GM21619 (cell line): ENCODE measurements around the gene FOXD4.
"Not testable (repeated sequence)": the region's sequence is repeated elsewhere in the genome, so short reads cannot be mapped to it uniquely, and the experiment has no call there.

Experiments used
- ATAC-seq: cut with Tn5 transposase; IDR thresholded peaks from one replicate; pipeline ENCODE4 v1.9.1; 2021; ENCODE audit not compliant: unreplicated experiment

FOXD4 gene

DNA sequence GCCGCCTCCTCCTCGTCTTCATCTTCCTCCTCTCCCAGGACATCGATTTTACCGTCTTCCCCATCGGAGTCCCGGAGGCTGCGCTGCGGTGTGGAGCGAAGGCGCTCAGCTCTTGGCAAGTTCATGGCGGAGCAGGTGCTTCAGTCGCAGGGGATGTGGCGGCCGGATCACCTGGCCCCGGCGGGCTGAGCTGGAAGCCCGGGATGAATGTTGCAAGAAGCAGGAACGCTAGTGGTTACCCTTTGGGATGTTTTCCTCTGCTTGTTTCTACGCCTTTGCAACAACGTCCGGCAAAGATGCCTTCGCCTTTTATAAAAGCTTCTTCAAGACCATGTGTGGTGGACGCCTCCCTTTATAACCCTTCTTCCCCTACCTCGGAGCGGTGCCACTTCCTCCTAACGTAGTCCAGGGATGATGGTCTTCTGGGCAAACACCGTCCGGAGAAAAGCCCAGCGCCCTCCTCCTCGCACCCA, at the start of gene FOXD4:
FOXD4 (minus strand) TSS at position 423 of the 473 bp plus-strand sequence; CDS start at position 125, 298 bp downstream.
- not testable (repeated sequence) for ATAC-seq

DNA sequence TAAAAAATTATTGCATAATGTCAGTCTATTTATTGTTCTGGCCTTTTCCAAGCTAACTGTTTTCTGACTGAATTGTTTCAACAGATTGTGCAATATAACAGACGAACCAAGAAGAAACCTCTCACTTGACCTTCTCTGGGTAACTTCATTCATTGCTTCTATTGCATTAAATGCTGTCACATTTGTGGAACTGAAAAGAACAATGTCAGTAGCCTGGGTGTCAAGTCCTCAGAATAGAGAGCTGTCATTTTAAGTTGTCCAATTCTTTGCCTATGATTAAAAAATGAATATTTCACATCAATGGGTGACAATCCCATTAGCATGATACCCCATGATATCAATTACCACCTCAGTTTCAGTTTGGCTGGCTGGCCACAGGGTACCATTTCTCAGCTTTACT, 41.7 kb upstream of the FOXD4 start:
- ATAC-seq: not testable (repeated sequence)

DNA sequence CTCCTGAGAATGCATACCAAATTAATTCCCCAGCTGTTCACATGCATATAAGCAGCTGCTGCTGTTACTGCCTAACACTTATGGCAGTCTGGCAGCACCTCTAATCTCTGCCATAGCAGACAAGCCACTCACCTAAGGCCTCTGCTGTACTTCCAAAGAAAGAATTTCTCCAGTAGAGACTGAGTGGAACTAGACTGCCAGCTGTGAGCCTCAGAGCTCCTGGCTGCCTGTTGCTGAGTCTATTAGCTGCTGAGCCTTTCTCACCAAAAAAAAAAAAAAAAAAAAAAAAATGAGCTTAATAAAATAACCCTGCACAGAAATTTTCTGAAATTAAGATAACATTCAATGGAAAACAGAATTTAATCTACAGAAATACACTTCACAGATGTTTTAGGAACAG, 33.0 kb upstream of the FOXD4 start:
- not testable (repeated sequence) for ATAC-seq

DNA sequence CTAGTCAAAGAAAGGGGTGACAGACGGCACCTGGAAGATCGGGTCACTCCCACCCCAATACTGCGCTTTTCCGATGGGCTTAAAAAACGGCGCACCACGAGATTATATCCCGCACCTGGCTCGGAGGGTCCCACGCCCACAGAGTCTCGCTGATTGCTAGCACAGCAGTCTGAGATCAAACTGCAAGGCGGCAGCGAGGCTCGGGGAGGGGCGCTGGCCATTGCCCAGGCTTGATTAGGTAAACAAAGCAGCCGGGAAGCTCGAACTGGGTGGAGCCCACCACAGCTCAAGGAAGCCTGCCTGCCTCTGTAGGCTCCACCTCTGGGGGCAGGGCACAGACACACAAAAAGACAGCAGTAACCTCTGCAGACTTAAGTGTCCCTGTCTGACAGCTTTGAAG, 21.7 kb upstream of the FOXD4 start:
- not testable (repeated sequence) for ATAC-seq

DNA sequence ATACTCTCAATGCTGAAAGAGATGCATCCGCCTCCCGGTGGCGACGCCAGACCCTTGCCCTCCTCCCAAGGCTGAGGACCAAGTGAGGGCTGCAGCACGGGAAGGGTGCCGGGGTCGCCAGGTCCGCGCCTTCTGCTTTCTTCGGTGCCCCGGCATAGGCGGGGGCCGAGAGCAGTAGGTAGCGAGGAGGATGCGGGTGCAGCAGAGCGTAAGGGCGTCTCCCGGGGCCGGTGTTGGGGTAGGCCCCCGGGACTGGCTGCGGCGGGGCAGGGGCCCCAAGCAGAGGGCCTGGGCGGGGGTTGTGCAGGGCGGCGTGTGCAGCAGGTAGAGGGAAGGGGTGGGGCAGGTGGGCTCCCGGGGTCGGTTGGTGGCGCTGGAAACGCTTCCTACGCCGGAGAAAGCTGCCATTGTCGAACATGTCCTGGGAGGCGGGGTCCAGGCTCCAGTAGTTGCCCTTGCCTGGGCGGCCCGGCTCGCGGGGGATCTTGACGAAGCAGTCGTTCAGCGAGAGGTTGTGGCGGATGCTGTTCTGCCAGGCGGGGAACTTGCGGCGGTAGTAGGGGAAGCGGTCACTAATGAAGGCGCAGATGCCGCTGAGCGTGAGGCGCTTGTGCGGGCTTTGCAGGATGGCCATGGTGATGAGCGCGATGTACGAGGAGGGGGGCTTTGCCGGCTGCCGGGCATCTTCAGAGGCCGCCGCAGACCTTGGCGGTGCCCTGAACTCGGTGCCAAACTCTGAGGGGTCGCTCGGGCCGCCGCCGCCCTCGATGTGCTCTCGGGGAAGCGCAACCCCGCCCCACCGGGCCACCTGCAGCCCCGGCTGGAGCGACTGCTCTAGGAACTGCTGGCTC, 848 bp downstream of the FOXD4 start:
- ATAC-seq: not testable (repeated sequence)

DNA sequence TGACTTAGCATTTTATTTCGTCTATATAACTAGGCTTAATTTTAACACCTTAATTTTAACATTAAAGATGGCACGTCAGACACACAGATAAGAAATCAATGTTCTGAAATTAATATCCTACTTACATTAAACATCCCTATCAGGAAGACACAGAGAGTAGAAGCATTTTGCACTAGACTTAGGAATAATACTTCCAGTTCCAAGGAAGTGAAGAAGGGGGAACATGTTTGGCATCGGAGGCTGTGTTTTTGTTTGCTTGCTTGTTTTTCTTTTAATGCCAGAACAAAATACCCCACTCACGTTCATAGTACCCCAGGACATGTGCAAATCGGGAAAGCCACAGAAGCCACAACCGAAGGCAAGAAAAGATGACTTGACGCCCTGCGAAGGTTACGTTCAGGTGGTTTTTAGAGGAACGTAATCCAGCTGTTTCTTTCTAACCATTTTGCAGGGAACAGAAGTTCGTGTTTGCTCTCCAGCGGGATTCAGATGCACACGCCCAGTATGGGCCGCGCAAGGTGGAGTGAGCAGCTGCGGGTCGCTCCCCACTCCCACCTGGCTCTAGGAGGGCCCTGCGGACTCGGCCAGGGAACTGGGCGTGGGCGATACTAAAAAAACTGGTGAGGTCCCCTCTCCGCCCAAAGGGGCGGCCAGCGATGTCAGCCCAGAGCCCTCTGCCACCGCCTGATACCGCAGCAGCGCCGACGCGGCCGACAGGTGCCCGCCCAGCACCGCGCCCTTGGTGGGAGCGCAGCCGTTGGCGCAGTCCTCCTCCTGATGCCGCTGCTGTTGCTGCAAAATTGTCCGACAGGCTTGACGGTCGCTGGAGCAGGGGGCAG, 1.8 kb downstream of the FOXD4 start:
- ATAC-seq: not testable (repeated sequence)

DNA sequence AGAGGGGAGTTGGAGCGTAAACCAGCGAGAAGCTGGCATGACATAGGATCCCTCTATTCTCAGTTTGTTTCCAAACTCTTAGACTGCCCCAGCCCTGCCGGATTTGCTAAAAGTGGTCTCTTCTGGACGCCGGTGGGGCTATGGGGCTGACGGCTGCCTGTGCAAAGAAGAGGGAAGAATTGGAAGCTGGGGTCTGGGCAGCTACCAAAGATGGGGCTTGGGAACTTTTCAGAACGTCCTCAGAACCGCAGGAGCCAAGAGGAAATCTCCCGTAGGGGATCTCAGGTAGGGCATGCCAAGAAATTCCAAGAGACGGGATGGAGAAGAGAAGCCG, 3.1 kb downstream of the FOXD4 start:
- ATAC-seq: not testable (repeated sequence)

DNA sequence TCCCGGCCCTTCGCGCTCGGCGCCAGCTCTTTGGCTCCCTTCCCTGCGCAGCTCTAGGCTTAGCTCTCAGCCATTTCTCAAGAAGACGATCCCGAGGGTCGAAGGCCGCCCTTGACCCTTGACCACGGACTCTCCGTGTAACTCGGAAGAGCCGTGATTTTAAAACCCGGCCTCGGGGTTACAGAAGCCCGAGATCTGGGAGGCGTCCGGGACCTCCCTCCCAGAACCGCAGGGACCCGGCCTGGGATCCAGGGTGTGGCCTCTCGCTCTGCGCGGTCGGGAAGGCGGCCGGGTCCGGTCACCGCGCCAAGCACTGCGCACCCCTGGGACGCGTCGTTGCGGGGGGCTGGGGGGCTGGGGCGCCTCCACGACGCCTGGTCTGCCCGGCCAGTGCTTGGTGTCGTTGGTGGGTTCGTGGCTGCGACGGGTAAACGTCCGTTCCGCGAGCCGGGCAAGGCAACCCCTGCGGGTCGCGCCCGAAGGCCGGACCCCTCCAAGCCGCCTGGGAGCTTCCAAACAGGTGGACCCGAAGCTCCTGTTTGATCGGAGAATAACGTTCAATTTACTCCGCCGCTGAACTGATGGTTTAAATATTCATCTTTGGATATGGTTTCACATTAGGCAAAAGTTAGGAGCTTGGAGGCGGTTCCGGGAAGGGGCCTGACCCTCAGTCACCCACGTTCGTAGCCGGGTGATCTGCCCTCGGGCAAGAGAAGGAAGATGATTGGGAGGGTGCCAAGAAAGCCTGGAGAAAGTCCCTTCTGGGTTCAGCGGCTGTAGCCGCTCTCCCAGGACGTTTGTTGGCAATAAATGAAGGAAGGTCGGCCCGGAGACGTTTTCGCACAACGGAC, 3.7 kb downstream of the FOXD4 start:
- ATAC-seq: not testable (repeated sequence)

DNA sequence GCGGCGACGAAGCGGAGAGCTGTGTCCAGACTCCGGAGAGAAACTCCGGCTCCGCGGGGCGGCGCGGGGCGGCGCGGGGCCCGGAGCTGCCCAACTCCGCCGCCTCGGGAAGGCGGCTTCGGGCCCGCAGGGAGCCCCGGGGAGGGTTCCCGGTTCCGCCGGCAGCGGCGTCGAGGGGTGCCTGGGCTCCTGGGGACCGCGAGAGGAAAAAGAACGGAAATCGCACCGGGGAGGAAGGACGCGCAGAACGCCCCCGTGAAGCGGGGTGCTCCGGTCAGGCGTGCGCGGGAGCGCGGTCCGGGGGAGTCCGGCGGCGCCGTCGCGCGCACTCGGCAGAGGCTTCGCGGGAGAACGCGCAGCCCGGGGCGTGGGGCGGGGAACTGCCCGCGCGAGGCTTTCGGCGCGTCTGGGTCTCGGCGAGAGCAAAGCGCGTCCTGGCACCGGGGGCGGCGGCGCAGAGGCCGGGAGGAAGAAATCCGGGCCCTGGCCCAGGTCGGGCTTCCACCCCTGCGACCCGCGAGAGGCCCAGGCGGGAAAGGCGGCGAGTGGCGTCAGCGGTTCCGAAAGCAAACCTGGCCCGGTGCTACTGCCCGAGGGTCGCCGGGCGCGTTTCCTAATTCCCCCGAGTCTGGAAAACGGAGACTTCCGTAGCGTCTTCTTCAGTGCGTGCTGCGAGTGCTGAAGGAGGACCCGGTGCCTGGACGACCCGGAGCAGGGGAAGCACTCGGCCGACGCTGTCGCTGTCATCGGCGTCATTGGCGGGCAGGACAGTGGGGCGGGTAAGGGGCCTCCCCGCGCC, 4.5 kb downstream of the FOXD4 start:
- ATAC-seq: peak; percentile 76

DNA sequence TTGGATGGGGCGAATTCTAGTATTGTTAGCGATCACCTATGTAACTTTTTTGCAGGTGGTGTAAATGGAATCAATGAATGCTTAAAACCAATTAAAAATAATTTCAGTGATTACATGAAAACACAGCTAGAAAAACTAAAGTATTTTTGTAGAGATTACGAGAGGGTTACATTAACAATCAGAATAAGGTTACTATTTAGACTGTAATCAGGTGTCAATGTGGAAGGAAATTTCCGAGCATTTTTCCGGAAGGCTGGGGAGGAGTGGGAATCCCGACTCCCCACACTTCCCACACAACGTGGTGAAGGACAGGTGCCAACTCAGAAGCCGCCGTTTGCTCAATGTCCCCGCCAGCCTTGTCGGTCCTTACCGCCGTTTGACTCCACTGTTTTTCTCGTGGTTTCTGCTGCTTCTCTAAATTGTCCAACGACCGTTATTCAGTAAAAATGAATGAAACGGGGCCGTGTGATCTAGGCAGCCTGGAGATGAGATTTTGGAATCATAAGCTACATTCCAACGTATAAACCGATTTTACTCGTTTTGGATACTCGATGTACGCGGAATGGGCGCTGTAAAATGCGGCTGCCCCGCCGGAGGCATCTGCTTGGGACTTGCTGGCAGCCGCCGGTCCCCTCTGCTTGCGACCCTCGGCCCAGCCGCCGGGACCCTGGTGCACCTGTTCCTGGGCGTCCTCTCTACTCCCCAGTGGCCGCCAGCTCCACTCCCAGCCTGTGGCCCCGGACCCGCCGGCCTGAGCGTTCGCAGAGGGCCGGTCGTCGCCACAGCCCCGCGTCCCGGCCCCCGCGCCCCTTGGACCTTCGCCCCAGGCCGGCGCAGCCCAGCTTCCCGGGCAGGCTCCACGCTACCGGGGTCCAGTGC, 5.4 kb downstream of the FOXD4 start:
- ATAC-seq: not testable (repeated sequence)

DNA sequence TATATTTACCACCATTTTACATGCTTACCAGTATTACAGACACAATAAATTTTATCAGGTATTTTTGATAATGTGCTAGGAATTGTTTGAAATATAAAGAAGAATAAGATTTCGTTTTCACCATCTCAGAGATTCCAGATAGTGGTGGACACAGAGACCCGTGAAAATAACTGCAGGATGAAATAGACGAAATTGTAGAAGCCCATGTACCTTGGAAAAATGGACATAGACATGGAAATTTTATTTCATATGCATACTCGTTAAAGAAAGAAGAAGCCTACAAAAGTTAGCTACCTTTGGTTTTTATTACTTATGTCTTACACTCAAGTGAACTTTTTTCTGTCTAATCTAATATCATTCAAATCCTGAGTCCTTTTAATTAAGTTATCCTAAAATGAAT, 7.5 kb downstream of the FOXD4 start:
- not testable (repeated sequence) for ATAC-seq

DNA sequence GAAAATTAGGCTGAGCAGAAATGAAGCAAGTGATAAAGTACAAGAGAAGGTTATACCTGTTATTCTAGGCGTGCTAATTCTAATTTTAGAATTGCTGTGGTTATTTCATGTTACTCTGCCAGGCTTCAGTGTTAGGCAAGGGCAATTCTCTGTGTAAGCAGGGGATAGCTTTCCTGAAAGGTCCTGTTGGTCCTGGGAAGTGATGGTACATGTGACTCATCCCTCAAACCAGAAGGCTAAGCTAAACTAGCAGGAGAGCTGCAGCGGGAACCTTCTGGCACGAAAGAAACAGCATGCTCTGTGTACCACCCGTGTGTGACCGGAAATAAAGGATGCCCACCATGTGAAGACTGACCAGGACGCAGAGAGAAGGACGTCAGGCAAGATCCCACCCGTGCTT, 8.7 kb downstream of the FOXD4 start:
- ATAC-seq: not testable (repeated sequence)

DNA sequence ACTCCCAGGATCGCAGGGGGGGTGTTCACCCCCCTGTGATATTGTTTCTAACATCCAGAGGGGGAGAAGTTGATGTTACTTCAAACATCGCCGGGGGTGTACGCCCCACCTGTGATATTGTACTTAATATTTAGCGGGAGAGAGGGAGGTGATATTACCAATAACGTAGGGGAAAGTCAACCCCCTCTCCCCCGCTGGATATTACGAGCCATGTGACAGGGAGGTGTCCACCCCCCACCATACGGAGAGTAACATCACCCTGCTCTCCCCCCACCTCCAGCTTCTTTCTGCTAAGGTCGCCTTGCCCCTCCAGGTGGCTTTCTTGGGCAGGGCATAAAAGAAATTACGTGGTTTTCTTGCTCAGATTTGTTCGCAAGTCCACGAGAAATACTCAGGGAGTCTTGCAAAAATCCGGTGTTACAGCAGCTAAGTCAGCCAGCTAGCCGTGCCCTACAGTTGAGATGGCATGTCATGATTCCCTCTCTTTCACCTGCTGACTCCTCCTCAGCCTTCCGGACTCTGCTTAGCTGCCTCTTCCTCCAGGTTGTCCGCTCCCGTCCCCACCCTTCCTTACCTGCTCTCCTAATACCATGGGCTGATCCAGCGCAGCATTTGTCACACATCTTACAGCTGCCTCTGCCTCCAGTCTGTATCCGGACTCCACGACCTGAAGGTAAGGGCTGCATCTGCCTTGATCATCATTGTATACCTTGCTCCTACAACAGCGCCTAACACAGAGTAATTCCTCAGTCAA, 9.3 kb downstream of the FOXD4 start:
- ATAC-seq: not testable (repeated sequence)

DNA sequence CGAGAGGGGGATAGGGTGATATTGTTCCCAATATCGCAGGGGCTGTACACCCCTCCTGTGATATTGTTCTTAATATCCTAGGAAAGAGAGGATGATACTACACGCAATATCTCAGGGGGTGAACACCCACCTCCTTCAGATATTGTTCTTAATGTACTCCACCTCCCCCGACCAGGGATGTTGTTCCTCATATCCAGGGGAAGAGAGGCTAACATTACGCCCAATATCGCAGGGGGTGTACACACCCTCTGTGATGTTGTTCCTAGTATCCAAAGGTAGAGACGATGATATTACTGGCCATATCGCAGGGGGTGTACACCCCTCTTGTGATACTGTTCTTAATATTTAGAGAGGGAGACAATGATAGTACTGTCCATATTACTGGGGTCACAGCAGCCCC, 12.2 kb downstream of the FOXD4 start:
- not testable (repeated sequence) for ATAC-seq

DNA sequence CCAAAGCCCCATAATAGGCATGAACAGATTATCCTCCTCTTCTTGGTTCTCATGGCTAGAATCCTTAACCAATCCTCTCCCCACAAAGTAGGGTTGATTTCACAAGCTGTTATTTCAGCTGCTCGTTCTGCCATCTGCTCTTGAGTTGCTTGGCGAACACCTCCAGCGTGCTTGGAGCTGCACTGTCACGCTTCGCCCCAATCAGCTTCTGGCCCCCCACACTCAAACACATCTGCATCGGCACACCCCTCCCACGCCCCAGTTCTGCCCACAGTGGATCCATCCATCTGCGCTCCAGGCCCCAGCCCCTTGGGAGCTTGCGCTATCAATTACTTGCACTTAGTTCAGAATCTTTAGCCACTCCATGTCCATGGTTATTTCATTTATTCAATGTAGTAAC, 17.8 kb downstream of the FOXD4 start:
- not testable (repeated sequence) for ATAC-seq

DNA sequence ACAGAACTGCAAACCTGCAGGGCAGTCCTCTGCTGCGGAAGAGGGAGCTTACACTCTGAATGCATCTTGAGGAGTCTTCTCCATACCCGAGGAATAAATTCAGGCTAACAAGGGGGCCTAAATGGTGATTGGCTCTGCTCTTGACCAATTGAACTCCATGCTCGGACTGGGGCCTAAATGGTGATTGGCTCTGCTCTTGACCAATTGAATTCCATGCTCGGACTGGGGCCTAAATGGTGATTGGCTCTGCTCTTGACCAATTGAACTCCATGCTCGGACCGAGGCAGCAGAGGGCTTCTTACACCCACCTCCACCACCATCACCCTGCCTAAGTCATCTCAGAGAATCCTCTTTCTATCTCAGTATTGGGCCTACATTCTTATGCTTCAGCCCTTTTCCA, 18.4 kb downstream of the FOXD4 start:
- not testable (repeated sequence) for ATAC-seq

DNA sequence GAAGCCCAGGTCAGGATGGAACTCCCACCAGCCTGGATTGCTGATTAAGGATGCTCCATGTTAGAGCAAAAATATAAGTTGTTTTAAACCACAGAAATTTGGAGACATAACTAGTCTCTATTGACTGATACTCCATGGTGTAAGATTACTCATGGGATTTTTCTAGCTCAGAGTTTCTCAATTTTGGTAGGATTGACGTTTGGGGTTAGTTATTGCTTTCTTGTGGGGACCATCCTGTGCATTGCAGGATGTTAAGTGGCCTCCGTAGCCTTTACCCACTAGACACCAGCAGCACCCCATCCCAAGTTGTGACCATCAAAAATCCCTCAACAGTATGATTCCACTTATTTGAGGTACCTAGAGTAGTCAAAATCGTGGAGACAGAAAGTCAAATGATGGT, 19.4 kb downstream of the FOXD4 start:
- ATAC-seq: not testable (repeated sequence)

DNA sequence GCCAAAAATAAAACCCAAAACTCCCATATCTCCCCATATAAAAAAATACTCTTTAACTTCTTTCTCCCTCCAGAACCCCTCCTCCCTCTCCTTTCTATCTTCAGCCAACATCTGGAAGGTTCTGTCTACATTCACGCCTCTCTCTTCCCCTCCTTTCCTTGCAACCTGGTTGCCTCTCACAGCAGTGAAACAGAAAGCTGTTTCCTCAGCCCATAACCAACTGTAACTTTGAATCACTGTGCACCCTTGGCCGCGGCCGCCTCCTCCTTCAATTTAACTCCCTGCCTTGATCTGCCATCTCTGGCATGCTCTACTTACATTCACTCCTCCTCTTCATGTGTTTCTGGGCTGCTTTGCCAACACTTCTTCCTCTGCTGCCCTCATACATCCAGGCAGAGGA, 23.2 kb downstream of the FOXD4 start:
- not testable (repeated sequence) for ATAC-seq
